ENCODE data around the gene IL2RA.

DNA sequence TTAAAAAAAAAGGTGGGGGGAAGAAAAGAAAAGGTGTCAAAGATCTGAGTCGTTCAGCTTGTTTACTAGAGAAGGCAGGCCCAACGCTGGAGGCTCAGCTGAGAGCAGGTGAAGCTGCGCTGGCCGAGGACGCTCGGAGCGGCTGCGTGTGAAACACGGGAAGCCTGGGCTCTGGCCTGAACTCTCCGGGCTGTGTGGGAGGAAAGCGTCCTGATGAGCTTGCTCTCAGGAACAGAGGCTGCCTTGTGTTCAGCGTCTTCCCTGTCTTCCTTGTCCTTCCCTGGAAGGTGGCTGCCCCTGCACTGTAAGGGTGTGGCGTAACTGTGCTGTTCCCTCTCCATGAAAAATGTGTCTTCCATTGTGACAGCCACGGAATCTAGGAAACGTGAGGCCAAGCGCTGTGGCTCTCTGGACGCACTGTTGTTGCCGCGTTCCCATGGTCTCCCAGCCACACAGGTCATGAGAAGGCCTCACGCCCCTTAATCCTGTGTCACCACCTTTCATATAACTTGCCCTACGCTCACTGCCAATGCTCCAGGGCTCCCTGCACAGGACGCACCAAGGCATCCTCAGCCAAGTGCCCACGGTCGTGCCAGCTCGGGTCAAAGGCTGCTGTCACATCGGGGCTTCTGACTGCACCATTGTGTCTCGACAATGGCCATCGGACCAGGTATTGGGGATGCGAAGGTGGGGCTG, 100.6 kb downstream of the IL2RA start:
- TF ChIP-seq CSDC2 (CRISPR knock-in tag; IDR thresholded peaks at IDR 0.05) (no peak), ZNF8 (CRISPR knock-in tag; IDR thresholded peaks at IDR 0.05) (no peak), ZC3H10 (CRISPR knock-in tag; IDR thresholded peaks at IDR 0.05) (no peak), SNAI2 (CRISPR knock-in tag; IDR thresholded peaks at IDR 0.05) (no peak), RARB (CRISPR knock-in tag; IDR thresholded peaks at IDR 0.05) (no peak), TOX (CRISPR knock-in tag; IDR thresholded peaks at IDR 0.05; ENCODE audit: borderline replicate concordance) (no peak), ESRRG (CRISPR knock-in tag; IDR thresholded peaks at IDR 0.05) (no peak), ISL1 (CRISPR knock-in tag; IDR thresholded peaks at IDR 0.05) (no peak), ZNF70 (CRISPR knock-in tag; IDR thresholded peaks at IDR 0.05) (no peak), ARNTL (CRISPR knock-in tag; IDR thresholded peaks at IDR 0.05; ENCODE audit: borderline replicate concordance, low read depth) (no peak), ZFP30 (CRISPR knock-in tag; IDR thresholded peaks at IDR 0.05) (no peak)
- TF ChIP-seq, protein P1, sequence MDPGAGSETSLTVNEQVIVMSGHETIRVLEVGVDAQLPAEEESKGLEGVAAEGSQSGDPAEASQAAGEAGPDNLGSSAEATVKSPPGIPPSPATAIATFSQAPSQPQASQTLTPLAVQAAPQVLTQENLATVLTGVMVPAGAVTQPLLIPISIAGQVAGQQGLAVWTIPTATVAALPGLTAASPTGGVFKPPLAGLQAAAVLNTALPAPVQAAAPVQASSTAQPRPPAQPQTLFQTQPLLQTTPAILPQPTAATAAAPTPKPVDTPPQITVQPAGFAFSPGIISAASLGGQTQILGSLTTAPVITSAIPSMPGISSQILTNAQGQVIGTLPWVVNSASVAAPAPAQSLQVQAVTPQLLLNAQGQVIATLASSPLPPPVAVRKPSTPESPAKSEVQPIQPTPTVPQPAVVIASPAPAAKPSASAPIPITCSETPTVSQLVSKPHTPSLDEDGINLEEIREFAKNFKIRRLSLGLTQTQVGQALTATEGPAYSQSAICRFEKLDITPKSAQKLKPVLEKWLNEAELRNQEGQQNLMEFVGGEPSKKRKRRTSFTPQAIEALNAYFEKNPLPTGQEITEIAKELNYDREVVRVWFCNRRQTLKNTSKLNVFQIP (CRISPR knock-in tag; IDR thresholded peaks at IDR 0.05; ENCODE audit: borderline replicate concordance, low read depth), result no peak
- TF ChIP-seq, protein P2, sequence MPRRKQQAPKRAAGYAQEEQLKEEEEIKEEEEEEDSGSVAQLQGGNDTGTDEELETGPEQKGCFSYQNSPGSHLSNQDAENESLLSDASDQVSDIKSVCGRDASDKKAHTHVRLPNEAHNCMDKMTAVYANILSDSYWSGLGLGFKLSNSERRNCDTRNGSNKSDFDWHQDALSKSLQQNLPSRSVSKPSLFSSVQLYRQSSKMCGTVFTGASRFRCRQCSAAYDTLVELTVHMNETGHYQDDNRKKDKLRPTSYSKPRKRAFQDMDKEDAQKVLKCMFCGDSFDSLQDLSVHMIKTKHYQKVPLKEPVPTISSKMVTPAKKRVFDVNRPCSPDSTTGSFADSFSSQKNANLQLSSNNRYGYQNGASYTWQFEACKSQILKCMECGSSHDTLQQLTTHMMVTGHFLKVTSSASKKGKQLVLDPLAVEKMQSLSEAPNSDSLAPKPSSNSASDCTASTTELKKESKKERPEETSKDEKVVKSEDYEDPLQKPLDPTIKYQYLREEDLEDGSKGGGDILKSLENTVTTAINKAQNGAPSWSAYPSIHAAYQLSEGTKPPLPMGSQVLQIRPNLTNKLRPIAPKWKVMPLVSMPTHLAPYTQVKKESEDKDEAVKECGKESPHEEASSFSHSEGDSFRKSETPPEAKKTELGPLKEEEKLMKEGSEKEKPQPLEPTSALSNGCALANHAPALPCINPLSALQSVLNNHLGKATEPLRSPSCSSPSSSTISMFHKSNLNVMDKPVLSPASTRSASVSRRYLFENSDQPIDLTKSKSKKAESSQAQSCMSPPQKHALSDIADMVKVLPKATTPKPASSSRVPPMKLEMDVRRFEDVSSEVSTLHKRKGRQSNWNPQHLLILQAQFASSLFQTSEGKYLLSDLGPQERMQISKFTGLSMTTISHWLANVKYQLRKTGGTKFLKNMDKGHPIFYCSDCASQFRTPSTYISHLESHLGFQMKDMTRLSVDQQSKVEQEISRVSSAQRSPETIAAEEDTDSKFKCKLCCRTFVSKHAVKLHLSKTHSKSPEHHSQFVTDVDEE (CRISPR knock-in tag; IDR thresholded peaks at IDR 0.05), result no peak
- TF ChIP-seq, protein P3, sequence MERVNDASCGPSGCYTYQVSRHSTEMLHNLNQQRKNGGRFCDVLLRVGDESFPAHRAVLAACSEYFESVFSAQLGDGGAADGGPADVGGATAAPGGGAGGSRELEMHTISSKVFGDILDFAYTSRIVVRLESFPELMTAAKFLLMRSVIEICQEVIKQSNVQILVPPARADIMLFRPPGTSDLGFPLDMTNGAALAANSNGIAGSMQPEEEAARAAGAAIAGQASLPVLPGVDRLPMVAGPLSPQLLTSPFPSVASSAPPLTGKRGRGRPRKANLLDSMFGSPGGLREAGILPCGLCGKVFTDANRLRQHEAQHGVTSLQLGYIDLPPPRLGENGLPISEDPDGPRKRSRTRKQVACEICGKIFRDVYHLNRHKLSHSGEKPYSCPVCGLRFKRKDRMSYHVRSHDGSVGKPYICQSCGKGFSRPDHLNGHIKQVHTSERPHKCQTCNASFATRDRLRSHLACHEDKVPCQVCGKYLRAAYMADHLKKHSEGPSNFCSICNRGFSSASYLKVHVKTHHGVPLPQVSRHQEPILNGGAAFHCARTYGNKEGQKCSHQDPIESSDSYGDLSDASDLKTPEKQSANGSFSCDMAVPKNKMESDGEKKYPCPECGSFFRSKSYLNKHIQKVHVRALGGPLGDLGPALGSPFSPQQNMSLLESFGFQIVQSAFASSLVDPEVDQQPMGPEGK (CRISPR knock-in tag; IDR thresholded peaks at IDR 0.05; ENCODE audit: borderline replicate concordance), result no peak

Measured in SK-N-SH treated with all-trans-retinoic acid at 6 μM for 48 hours (cell line).